ENCODE measurements around the gene MPDU1. TPM values are rescaled to one million over a fixed set of nuclear protein-coding genes. Genes with fewer than 3 reads are reported as not detected.

The MPDU1 gene
- total and polyA plus RNA-seq, 2 of the 4 experiments (the other 2 are of a cell fraction), result 135 to 149 TPM

GRCh38 chr17:7579834-7580603 is 3.6 kb upstream of the MPDU1 start:
- DNase-seq, result no peak
- H2BK120ac ChIP-seq (ENCODE audit: low read depth, low read length), result peak overlapping the region; percentile 8; the same call in 1 of the 2 replicates
- H2BK5ac ChIP-seq (ENCODE audit: low read depth, low read length, poor library complexity, severe bottlenecking), result peak overlapping the region; percentile 76
- H3K56ac ChIP-seq (ENCODE audit: extremely low read depth, insufficient read depth, low read length), result no peak overlapping the region
- H4K8ac ChIP-seq (ENCODE audit: low read depth in 2 of 2, low read length in 2 of 2), result peak overlapping the region in 1 of 2 experiments; percentile 78; a peak in 2 of 4 replicates
- CTCF ChIA-PET, result interaction anchor here (1.3 kb wide), 1 partner anchor 108 kb away, joined by 4 read pairs; the partner anchor contains the start of genes TP53 and WRAP53
- H4K5ac ChIP-seq (ENCODE audit: low read depth, low read length), result peak overlapping the region; percentile 72
- H3K18ac ChIP-seq (ENCODE audit: low read depth, low read length), result peak overlapping the region; percentile 3; the same call in 1 of the 2 replicates
- H4K91ac ChIP-seq (ENCODE audit: insufficient read depth, low read depth, low read length), result peak overlapping the region; percentile 63
- peak overlapping the region; percentile 70 for H2AFZ ChIP-seq (replicated peaks; ENCODE audit: low read length, poor library complexity)
- H3K4me3 ChIP-seq (ENCODE audit: insufficient read depth, low read depth, low read length), result peak overlapping the region; percentile 1; the same call in 1 of the 2 replicates
- peaks cover 16 to 82% of the 10 kb centered on the region in 2 experiments for H3K79me1 ChIP-seq (ENCODE audit: low read depth in 1 of 2, low read length in 2 of 2)
- peak overlapping the region; percentile 7 for H3K23ac ChIP-seq (ENCODE audit: low read depth, low read length)
- ATAC-seq (ENCODE audit: low read depth), result no peak
- peak overlapping the region; percentile 86 for H2AK9ac ChIP-seq (replicated peaks; ENCODE audit: low read depth, low read length, poor library complexity)
- dilution Hi-C loops (cut with HindIII; ENCODE audit: low sequenced_read_pairs, unreplicated experiment), result no loop called here
- no peak overlapping the region; the same call in 1 of the 2 replicates for H2BK20ac ChIP-seq (ENCODE audit: low read depth, low read length)
- peaks cover 31% of the 10 kb centered on the region for H3K4me1 ChIP-seq (ENCODE audit: control insufficient read depth, insufficient read depth, low read length)
- peak overlapping the region; percentile 8 for H3K9ac ChIP-seq (ENCODE audit: low read depth, low read length)
- in situ Hi-C loops (cut with MboI; ENCODE audit: low sequenced_read_pairs), result no loop called here
- peak overlapping the region; percentile 23 for H3K4me2 ChIP-seq (ENCODE audit: low read depth, low read length)
- WGBS, 2 experiments (ENCODE audit: extremely low coverage in 2 of 2, insufficient read length in 1 of 2), result 65% methylated on average over 6 of the region's 12 CpGs; no CpG with 5 or more reads in 1 of the 2 experiments
- H3K4ac ChIP-seq (ENCODE audit: low read depth, low read length), result peak overlapping the region; percentile 78
- H3K27me3 ChIP-seq (ENCODE audit: control insufficient read depth, insufficient read depth, low read length), result no peaks in the 10 kb centered on the region
- intact Hi-C loops (cut with micrococcal nuclease), result no loop called here
- H3K36me3 ChIP-seq (ENCODE audit: control insufficient read depth, insufficient read depth, low read length), result peaks cover 42% of the 10 kb centered on the region
- H3K14ac ChIP-seq (replicated peaks; ENCODE audit: low read depth, low read length), result peak overlapping the region; percentile 81
- H4K20me1 ChIP-seq (ENCODE audit: insufficient read depth, low read length), result peaks cover 46% of the 10 kb centered on the region
- no peaks in the 10 kb centered on the region for H3K9me3 ChIP-seq (ENCODE audit: control insufficient read depth, insufficient read depth, low read length)
- POLR2A ChIA-PET (ENCODE audit: unreplicated experiment), result interaction anchor here (0.5 to 1.2 kb wide), 2 partner anchors 9 kb away, joined by 3 to 6 read pairs; no protein-coding TSS in a partner anchor
- H2AK5ac ChIP-seq (ENCODE audit: low read depth, low read length), result peak overlapping the region; percentile 93
- BruUV-seq (replicated peaks), result no TSS peak
- peaks cover 19% of the 10 kb centered on the region for H3K9me1 ChIP-seq (ENCODE audit: insufficient read depth, low read length)
- H2BK15ac ChIP-seq (ENCODE audit: low read depth, low read length), result peak overlapping the region; percentile 4; the same call in 2 of the 3 replicates
- H3K27ac ChIP-seq (ENCODE audit: insufficient read depth, low read length), result peak overlapping the region; percentile 49
- TF ChIP-seq RCOR1 (IDR thresholded peaks at IDR 0.05; ENCODE audit: insufficient replicate concordance, low read length) (no peak), BHLHE40 (IDR thresholded peaks at IDR 0.05; ENCODE audit: low read depth, low read length) (no peak), RFX5 (IDR thresholded peaks at IDR 0.05; ENCODE audit: low read depth, low read length) (no peak), SMC3 (IDR thresholded peaks at IDR 0.05; ENCODE audit: low read depth, low read length) (no peak), MAZ (IDR thresholded peaks at IDR 0.05; ENCODE audit: borderline replicate concordance, low read depth, low read length) (no peak), MAFK (IDR thresholded peaks at IDR 0.05; ENCODE audit: low read depth, low read length) (no peak), RAD21 (IDR thresholded peaks at IDR 0.05; ENCODE audit: low read length) (no peak), MXI1 (IDR thresholded peaks at IDR 0.05; ENCODE audit: borderline replicate concordance, low read depth, low read length) (no peak), POLR2A (IDR thresholded peaks at IDR 0.05; ENCODE audit: low read depth, low read length) (no peak), CEBPB (IDR thresholded peaks at IDR 0.05; ENCODE audit: low read depth, low read length) (no peak), FOS (IDR thresholded peaks at IDR 0.05; ENCODE audit: low read depth, low read length) (no peak), ELK1 (IDR thresholded peaks at IDR 0.05; ENCODE audit: borderline replicate concordance, low read depth, low read length) (no peak), USF2 (IDR thresholded peaks at IDR 0.05; ENCODE audit: low read depth, low read length) (no peak), CTCF (conservative IDR thresholded peaks at IDR 0.05; ENCODE audit: low read depth, low read length) (no peak)

Measured in IMR-90 (cell line).